ENCODE data around the gene CCNY.
"Not testable (repeated sequence)": the region's sequence is repeated elsewhere in the genome, so short reads cannot be mapped to it uniquely, and the experiment has no call there.

DNA sequence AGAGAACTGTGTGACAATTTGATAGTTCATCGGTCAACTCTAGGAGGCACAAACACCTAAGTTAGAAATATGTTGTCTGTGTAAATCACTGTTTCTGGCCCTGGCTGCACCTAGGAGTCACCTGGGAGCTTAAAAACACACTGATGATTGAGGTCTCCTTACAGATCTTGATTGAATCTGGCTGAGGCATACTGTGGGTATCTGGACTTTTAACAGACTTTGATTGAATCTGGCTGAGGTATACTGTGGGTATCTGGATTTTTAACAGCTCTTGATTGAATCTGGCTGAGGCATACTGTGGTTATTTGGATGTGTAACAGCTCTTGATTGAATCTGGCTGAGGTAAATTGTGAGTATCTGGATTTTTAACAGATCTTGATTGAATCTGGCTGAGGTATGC lies 181.9 kb downstream of the CCNY start:
- TF ChIP-seq, protein P1, sequence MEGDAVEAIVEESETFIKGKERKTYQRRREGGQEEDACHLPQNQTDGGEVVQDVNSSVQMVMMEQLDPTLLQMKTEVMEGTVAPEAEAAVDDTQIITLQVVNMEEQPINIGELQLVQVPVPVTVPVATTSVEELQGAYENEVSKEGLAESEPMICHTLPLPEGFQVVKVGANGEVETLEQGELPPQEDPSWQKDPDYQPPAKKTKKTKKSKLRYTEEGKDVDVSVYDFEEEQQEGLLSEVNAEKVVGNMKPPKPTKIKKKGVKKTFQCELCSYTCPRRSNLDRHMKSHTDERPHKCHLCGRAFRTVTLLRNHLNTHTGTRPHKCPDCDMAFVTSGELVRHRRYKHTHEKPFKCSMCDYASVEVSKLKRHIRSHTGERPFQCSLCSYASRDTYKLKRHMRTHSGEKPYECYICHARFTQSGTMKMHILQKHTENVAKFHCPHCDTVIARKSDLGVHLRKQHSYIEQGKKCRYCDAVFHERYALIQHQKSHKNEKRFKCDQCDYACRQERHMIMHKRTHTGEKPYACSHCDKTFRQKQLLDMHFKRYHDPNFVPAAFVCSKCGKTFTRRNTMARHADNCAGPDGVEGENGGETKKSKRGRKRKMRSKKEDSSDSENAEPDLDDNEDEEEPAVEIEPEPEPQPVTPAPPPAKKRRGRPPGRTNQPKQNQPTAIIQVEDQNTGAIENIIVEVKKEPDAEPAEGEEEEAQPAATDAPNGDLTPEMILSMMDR (conservative IDR thresholded peaks at IDR 0.05; ENCODE audit: low read length): not testable (repeated sequence)
- not testable (repeated sequence) for TF ChIP-seq EZH2phosphoT487 (IDR thresholded peaks at IDR 0.05; ENCODE audit: borderline replicate concordance, low read depth, low read length)

Data from OCI-LY7 (cell line).